SK-N-SH (cell line): ENCODE data around the gene CNTNAP5.

Experiments used
- CTCF ChIP-seq: fragments of 200-600 bp; sonication (generic); IDR thresholded peaks from 2 replicates; pipeline ENCODE4 v1.6.1; 2017; ENCODE audit warnings: antibody characterized with exemption, mild to moderate bottlenecking, moderate library complexity
- EP300 ChIP-seq, 2 experiments: IDR thresholded peaks; 2 replicates each; pipeline versions ENCODE4 v1.4.0 to v1.6.1; 2012; ENCODE audit warnings: borderline replicate concordance in 1 of 2, low read depth in 1 of 2, low read length in 1 of 2
- EZH2phosphoT487 ChIP-seq: fragments of 200-600 bp; sonication (generic); IDR thresholded peaks from 2 replicates; pipeline ENCODE4 v1.6.1; 2017; ENCODE audit warnings: low read depth, mixed run types, mild to moderate bottlenecking, antibody characterized with exemption, moderate library complexity, borderline replicate concordance
- FOSL2 ChIP-seq: IDR thresholded peaks from 2 replicates; pipeline ENCODE4 v1.4.0; 2012; ENCODE audit warnings: low read depth, mild to moderate bottlenecking, moderate library complexity, borderline replicate concordance
- GABPA ChIP-seq: IDR thresholded peaks from 2 replicates; pipeline ENCODE4 v1.4.0; 2012; ENCODE audit warnings: low read depth, mild to moderate bottlenecking
- POLR2AphosphoS5 ChIP-seq: IDR thresholded peaks from 2 replicates; pipeline ENCODE4 v1.6.1; 2012; ENCODE audit warnings: low read depth, low read length
- REST ChIP-seq: IDR thresholded peaks from 2 replicates; pipeline ENCODE4 v1.6.1; 2012; ENCODE audit warnings: mild to moderate bottlenecking, low read depth, low read length, moderate library complexity
- SMC3 ChIP-seq: IDR thresholded peaks from 2 replicates; pipeline ENCODE4 v1.6.1; 2012; ENCODE audit warnings: low read depth, low read length, improper control_type of control experiment

- no peak for TF ChIP-seq CTCF
- no peak for TF ChIP-seq FOSL2
- no peak for TF ChIP-seq GABPA
- no peak for TF ChIP-seq SMC3
- no peak for TF ChIP-seq EP300 (IDR thresholded peaks at IDR 0.05; ENCODE audit: borderline replicate concordance in 1 of 2, low read depth in 1 of 2, low read length in 1 of 2)
- no peak for TF ChIP-seq REST
- no peak for TF ChIP-seq EZH2phosphoT487
- no peak for TF ChIP-seq POLR2AphosphoS5
These were observed 499.2 kb downstream of the CNTNAP5 start for GRCh38 chr2:124524155-124524915.
